HCT116 (cell line): ENCODE results near the gene HS6ST1. TPM values are rescaled to one million over a fixed set of nuclear protein-coding genes. Genes with fewer than 3 reads are reported as not detected.

Experiments used
- ATAC-seq: fragments of 200-7000 bp; cut with Tn5 transposase; 2 replicates; pipeline ENCODE4 v1.9.1; 2020; ENCODE audit warnings: mild to moderate bottlenecking, moderate library complexity
- BruUV-seq: library from RNA; stranded (reverse); fragments of 400-500 nt; replicated peaks from 2 replicates; lab custom pipeline; 2021; lab: Mats Ljungman, UMichigan
- CTCF ChIA-PET: fragments of 300-600 bp; sonication (Branson Sonifier 250); formaldehyde crosslinking; loops from one replicate; lab custom pipeline; 2021; ENCODE audit warnings: antibody characterized with exemption; lab: Charles Lee
- POLR2A ChIA-PET: fragments of 300-600, 350-600 bp; sonication (Branson Sonifier 250); formaldehyde crosslinking; loops from one replicate; lab custom pipeline; 2021; ENCODE audit warnings: antibody characterized with exemption; lab: Charles Lee
- RAD21 ChIA-PET, 2 experiments: fragments of 300-600 bp; sonication (Branson Sonifier 250); formaldehyde crosslinking; loops; one replicate each; lab custom pipeline; 2023; ENCODE audit warnings: low total read pairs in 2 of 2; ENCODE audit not compliant: uncharacterized antibody in 2 of 2, unreplicated experiment in 2 of 2, low non-redundant PET in 1 of 2; lab: Charles Lee
- DNase-seq: peaks from one replicate; pipeline ENCODE4 v3.0.0-alpha.2; 2010; ENCODE audit warnings: low read depth, low spot score
- H2AFZ ChIP-seq: fragments of 200-600 bp; shearing (Covaris generic), sonication (generic); 2 replicates; pipeline ENCODE4 v1.6.1; 2017; ENCODE audit warnings: low read depth, mixed run types, mixed read lengths, antibody characterized with exemption, low read length; ENCODE audit not compliant: poor library complexity, severe bottlenecking
- H3K27ac ChIP-seq: 2 replicates; pipeline ENCODE4 v1.5.1; 2012; ENCODE audit warnings: low read depth, low read length
- H3K27me3 ChIP-seq: fragments of 200-600 bp; sonication (generic); 2 replicates; pipeline ENCODE4 v1.6.1; 2016; ENCODE audit warnings: mixed run types, low read length, mixed read lengths; ENCODE audit not compliant: insufficient read depth
- H3K36me3 ChIP-seq, 2 experiments: fragments of 200-500 bp in 1 of 2; fragments of 200-600 bp in 1 of 2; sonication (Bioruptor generic) in 1 of 2; sonication (generic) in 1 of 2; 2 replicates each; pipeline versions ENCODE4 v1.5.1 to v1.6.1; 2014 to 2016; ENCODE audit warnings: low read length in 2 of 2, inconsistent platforms in 1 of 2, mixed read lengths in 1 of 2, mixed run types in 1 of 2; ENCODE audit not compliant: insufficient read depth in 2 of 2, control insufficient read depth in 1 of 2
- H3K4me1 ChIP-seq, 2 experiments: fragments of 200-600 bp in 1 of 2; sonication (generic) in 1 of 2; 2 replicates each; pipeline versions ENCODE4 v1.5.1 to v1.6.1; 2012 to 2017; ENCODE audit warnings: low read length in 2 of 2, inconsistent platforms in 1 of 2, mild to moderate bottlenecking in 1 of 2, mixed read lengths in 1 of 2, mixed run types in 1 of 2, moderate library complexity in 1 of 2; ENCODE audit not compliant: insufficient read depth in 2 of 2, control insufficient read depth in 1 of 2
- H3K4me2 ChIP-seq: fragments of 200-600 bp; sonication (generic); 2 replicates; pipeline ENCODE4 v1.6.1; 2017; ENCODE audit warnings: mixed run types, low read length, mixed read lengths
- H3K4me3 ChIP-seq, 2 experiments: fragments of 200-600 bp in 1 of 2; sonication (generic) in 1 of 2; replicated peaks in 1 of 2; 2 replicates each; pipeline ENCODE4 v1.5.1; 2011 to 2016; ENCODE audit warnings: low read length in 2 of 2, control low read depth in 1 of 2, low read depth in 1 of 2, mild to moderate bottlenecking in 1 of 2, mixed read lengths in 1 of 2, mixed run types in 1 of 2
- H3K79me2 ChIP-seq: fragments of 200-600 bp; sonication (generic); 2 replicates; pipeline ENCODE4 v1.6.1; 2017; ENCODE audit warnings: mild to moderate bottlenecking, mixed run types, low read length, moderate library complexity, mixed read lengths; ENCODE audit not compliant: insufficient read depth
- H3K9ac ChIP-seq: fragments of 200-600 bp; sonication (generic); 2 replicates; pipeline ENCODE4 v1.6.1; 2016; ENCODE audit warnings: low read length, mixed read lengths
- H3K9me2 ChIP-seq: fragments of 200-600 bp; sonication (generic), shearing (Covaris generic); 2 replicates; pipeline ENCODE4 v1.6.1; 2017; ENCODE audit warnings: mixed run types, mild to moderate bottlenecking, moderate library complexity; ENCODE audit not compliant: insufficient read depth
- H3K9me3 ChIP-seq, 2 experiments: fragments of 200-500 bp in 1 of 2; fragments of 200-600 bp in 1 of 2; sonication (Bioruptor generic) in 1 of 2; sonication (generic) in 1 of 2; 2 replicates each; pipeline ENCODE4 v1.6.1; 2014 to 2017; ENCODE audit warnings: low read length in 2 of 2, mixed read lengths in 2 of 2, inconsistent platforms in 1 of 2, low read depth in 1 of 2, mild to moderate bottlenecking in 1 of 2, mixed run types in 1 of 2, moderate library complexity in 1 of 2; ENCODE audit not compliant: control insufficient read depth in 1 of 2, insufficient read depth in 1 of 2
- H4K20me1 ChIP-seq: fragments of 200-600 bp; sonication (generic), shearing (Covaris generic); 2 replicates; pipeline ENCODE4 v1.6.1; 2017; ENCODE audit warnings: mixed run types, mild to moderate bottlenecking, moderate library complexity; ENCODE audit not compliant: insufficient read depth
- ATF3 ChIP-seq: IDR thresholded peaks from 2 replicates; pipeline ENCODE4 v1.6.1; 2012
- CBX3 ChIP-seq: IDR thresholded peaks from 2 replicates; pipeline ENCODE4 v1.6.1; 2012; ENCODE audit warnings: low read depth
- CEBPB ChIP-seq: IDR thresholded peaks from 2 replicates; pipeline ENCODE4 v1.6.1; 2012; ENCODE audit warnings: low read depth
- CTCF ChIP-seq, 3 experiments: fragments of 200-600 bp in 1 of 3; sonication (generic) in 1 of 3; IDR thresholded peaks in 2 of 3; conservative IDR thresholded peaks in 1 of 3; 2 replicates each; pipeline ENCODE4 v1.5.1; 2012 to 2017; ENCODE audit warnings: low read depth in 2 of 3, low read length in 2 of 3, antibody characterized with exemption in 1 of 3, borderline replicate concordance in 1 of 3, control low read depth in 1 of 3, mild to moderate bottlenecking in 1 of 3, mixed read lengths in 1 of 3, mixed run types in 1 of 3, moderate library complexity in 1 of 3; ENCODE audit not compliant: insufficient read depth in 1 of 3
- EGR1 ChIP-seq: IDR thresholded peaks from 2 replicates; pipeline ENCODE4 v1.6.1; 2012; ENCODE audit warnings: low read depth
- ELF1 ChIP-seq: IDR thresholded peaks from 2 replicates; pipeline ENCODE4 v1.6.1; 2012; ENCODE audit warnings: low read depth, borderline replicate concordance
- EZH2 ChIP-seq: fragments of 200-600 bp; sonication (generic); IDR thresholded peaks from 2 replicates; pipeline ENCODE4 v1.6.1; 2017; ENCODE audit warnings: antibody characterized with exemption, mixed run types
- EZH2phosphoT487 ChIP-seq: fragments of 200-600 bp; IDR thresholded peaks from 2 replicates; pipeline ENCODE4 v1.6.1; 2018; ENCODE audit warnings: antibody characterized with exemption, borderline replicate concordance
- JUND ChIP-seq: IDR thresholded peaks from 2 replicates; pipeline ENCODE4 v1.6.1; 2012
- POLR2A ChIP-seq: IDR thresholded peaks from 2 replicates; pipeline ENCODE4 v1.7.0; 2011; ENCODE audit warnings: borderline replicate concordance; ENCODE audit not compliant: insufficient read depth, insufficient read length; ENCODE audit errors: extremely low read depth
- POLR2AphosphoS5 ChIP-seq: IDR thresholded peaks from 2 replicates; pipeline ENCODE4 v1.6.1; 2011; ENCODE audit warnings: mild to moderate bottlenecking, low read depth, low read length, moderate library complexity
- RAD21 ChIP-seq: IDR thresholded peaks from 2 replicates; pipeline ENCODE4 v1.6.1; 2012; ENCODE audit warnings: low read depth, mild to moderate bottlenecking
- SIN3A ChIP-seq: IDR thresholded peaks from 2 replicates; pipeline ENCODE4 v1.6.1; 2012; ENCODE audit warnings: low read depth
- SP1 ChIP-seq: IDR thresholded peaks from 2 replicates; pipeline ENCODE4 v1.6.1; 2012; ENCODE audit warnings: low read depth
- SRF ChIP-seq: IDR thresholded peaks from 2 replicates; pipeline ENCODE4 v1.6.1; 2012; ENCODE audit warnings: low read depth
- TCF7L2 ChIP-seq: IDR thresholded peaks from 2 replicates; pipeline ENCODE4 v1.7.0; 2011; ENCODE audit warnings: borderline replicate concordance, inconsistent platforms; ENCODE audit not compliant: insufficient read depth, insufficient read length; ENCODE audit errors: extremely low read depth
- YY1 ChIP-seq: IDR thresholded peaks from 2 replicates; pipeline ENCODE4 v1.6.1; 2011; ENCODE audit warnings: low read length, low read depth, moderate library complexity, mild to moderate bottlenecking; ENCODE audit not compliant: insufficient replicate concordance; ENCODE audit errors: extremely low read depth
- ZBTB33 ChIP-seq: IDR thresholded peaks from 2 replicates; pipeline ENCODE4 v1.6.1; 2011; ENCODE audit warnings: mild to moderate bottlenecking, low read length, moderate library complexity; ENCODE audit not compliant: insufficient replicate concordance; ENCODE audit errors: extremely low read depth
- ZFX ChIP-seq: fragments of 450-650 bp; IDR thresholded peaks from 2 replicates; pipeline ENCODE4 v1.6.1; 2017
- intact Hi-C: fragments of 100-400 bp; cut with micrococcal nuclease; formaldehyde crosslinking; loops from 2 replicates; pipeline ENCODE4 v1.10.0; 2022
- total RNA-seq: library from RNA; stranded (reverse); gene quantifications from one replicate; pipeline ENCODE4 v1.2.1, GENCODE V29; 2021; ENCODE audit not compliant: unreplicated experiment

Gene HS6ST1
- total RNA-seq, 1 experiment from 2014 or later, result 35.0 TPM

GRCh38 chr2:128308284-128308731 is 10.4 kb downstream of the HS6ST1 start:
- no peaks in the 10 kb centered on the region for H3K9me2 ChIP-seq
- CTCF ChIA-PET, result no interaction called here
- RAD21 ChIA-PET, result no interaction called here
- H3K27ac ChIP-seq, result no peak overlapping the region
- no peak overlapping the region for H3K4me3 ChIP-seq
- peaks cover 35 to 41% of the 10 kb centered on the region in 2 experiments for H3K4me1 ChIP-seq
- H2AFZ ChIP-seq, result no peak overlapping the region
- no peaks in the 10 kb centered on the region; a peak in 1 of 4 replicates for H3K36me3 ChIP-seq
- no peak overlapping the region for H3K9ac ChIP-seq
- POLR2A ChIA-PET, result no interaction called here
- peaks cover 100% of the 10 kb centered on the region for H3K79me2 ChIP-seq
- DNase-seq, result no peak
- no peak for ATAC-seq
- H4K20me1 ChIP-seq, result peaks cover 3% of the 10 kb centered on the region; the same call in 1 of the 2 replicates
- no TSS peak for BruUV-seq
- TF ChIP-seq ZBTB33, result no peak
- TF ChIP-seq POLR2A, result no peak
- no peak for TF ChIP-seq SRF
- TF ChIP-seq TCF7L2, result no peak
- TF ChIP-seq CTCF (IDR thresholded peaks at IDR 0.05 in 2 of 3, conservative IDR thresholded peaks at IDR 0.05 in 1 of 3; ENCODE audit: borderline replicate concordance in 1 of 3, insufficient read depth in 1 of 3, low read depth in 2 of 3, low read length in 2 of 3), result no peak
- TF ChIP-seq JUND, result no peak
- no peak for TF ChIP-seq ELF1
- TF ChIP-seq ATF3, result no peak
- no peak for TF ChIP-seq RAD21
- no peak for TF ChIP-seq EZH2
- no peak for TF ChIP-seq POLR2AphosphoS5
- no peak for TF ChIP-seq SIN3A
- TF ChIP-seq CEBPB, result no peak
- TF ChIP-seq EZH2phosphoT487, result no peak
- no peak for TF ChIP-seq EGR1
- TF ChIP-seq YY1, result no peak
- no peak for TF ChIP-seq SP1
- no peak for TF ChIP-seq ZFX
- no peak for TF ChIP-seq CBX3
- TF ChIP-seq, all 23 proteins: peak for 0
- H3K9me3 ChIP-seq, result no peaks in the 10 kb centered on the region
- intact Hi-C loops, result loop anchor here (5.0 kb wide), 1 partner anchor 131 kb away; no protein-coding TSS in a partner anchor
- H3K27me3 ChIP-seq, result no peaks in the 10 kb centered on the region
- H3K4me2 ChIP-seq, result no peak overlapping the region
